MM.1S (cell line): ENCODE data around the gene SSTR4.

Source experiments
- CTCF ChIP-seq: fragments of 300-600 bp; sonication (generic); IDR thresholded peaks from 2 replicates; pipeline ENCODE4 v1.5.1; 2016; ENCODE audit warnings: antibody characterized with exemption, low read length, mixed read lengths
- EZH2 ChIP-seq: fragments of 300-600 bp; sonication (generic); optimal IDR thresholded peaks from 2 replicates; pipeline ENCODE3; 2017; ENCODE audit warnings: low read depth, mild to moderate bottlenecking, antibody characterized with exemption, low read length, mixed read lengths
- EZH2phosphoT487 ChIP-seq: fragments of 300-600 bp; sonication (generic); IDR thresholded peaks from 2 replicates; pipeline ENCODE4 v1.6.1; 2018; ENCODE audit warnings: antibody characterized with exemption, low read length

- TF ChIP-seq CTCF = no peak
- TF ChIP-seq EZH2 = no peak
- no peak for TF ChIP-seq EZH2phosphoT487
These were observed 13.6 kb upstream of the SSTR4 start for GRCh38 chr20:23021541-23021940.
